Activated CD8-positive, alpha-beta T cell treated with anti-CD3 and anti-CD28 coated beads, Interleukin-2, amount 10 ng/mL, durations not matched to agents 7 days and 5 days (primary cell): ENCODE results near the gene FAM83C. TPM values are rescaled to one million over a fixed set of nuclear protein-coding genes. Genes with fewer than 3 reads are reported as not detected.
A peak's percentile ranks its signal among the peaks of the same experiment; 100 is the strongest.

Experiments
- ATAC-seq: fragments of 150-1000 bp; cut with Tn5 transposase; one replicate; pipeline ENCODE4 v1.10.0; 2021; ENCODE audit warnings: moderate library complexity
- CTCF ChIA-PET: fragments of 350-600 bp; sonication (Branson Sonifier 250); formaldehyde crosslinking; loops from one replicate; lab custom pipeline; 2021; ENCODE audit warnings: antibody characterized with exemption; lab: Charles Lee
- POLR2A ChIA-PET: fragments of 350-600 bp; sonication (Branson Sonifier 250); formaldehyde crosslinking; loops from one replicate; lab custom pipeline; 2021; ENCODE audit warnings: antibody characterized with exemption; lab: Charles Lee
- DNase-seq: peaks from one replicate; pipeline ENCODE4 v3.0.0-alpha.2; 2020
- H3K27ac Mint-ChIP-seq: one replicate; pipeline ENCODE4 v1.8.0; 2021; ENCODE audit warnings: mild to moderate bottlenecking, mixed read lengths
- H3K27me3 Mint-ChIP-seq: one replicate; pipeline ENCODE4 v1.8.0; 2021; ENCODE audit warnings: low read depth, mixed read lengths
- H3K36me3 Mint-ChIP-seq: one replicate; pipeline ENCODE4 v1.8.0; 2021; ENCODE audit warnings: low read depth, mixed read lengths
- H3K4me1 Mint-ChIP-seq: one replicate; pipeline ENCODE4 v1.8.0; 2021; ENCODE audit warnings: low read depth, mixed read lengths
- H3K4me3 Mint-ChIP-seq: one replicate; pipeline ENCODE4 v1.8.0; 2021; ENCODE audit warnings: mild to moderate bottlenecking, mixed read lengths
- H3K9me3 Mint-ChIP-seq: one replicate; pipeline ENCODE4 v1.8.0; 2022; ENCODE audit warnings: mixed read lengths; ENCODE audit not compliant: insufficient read depth
- total RNA-seq, 2 experiments: library from RNA; stranded (reverse); gene quantifications; one replicate each; pipeline ENCODE4 v1.2.3, GENCODE V29; 2021

FAM83C gene
- total RNA-seq, result not detected

DNA sequence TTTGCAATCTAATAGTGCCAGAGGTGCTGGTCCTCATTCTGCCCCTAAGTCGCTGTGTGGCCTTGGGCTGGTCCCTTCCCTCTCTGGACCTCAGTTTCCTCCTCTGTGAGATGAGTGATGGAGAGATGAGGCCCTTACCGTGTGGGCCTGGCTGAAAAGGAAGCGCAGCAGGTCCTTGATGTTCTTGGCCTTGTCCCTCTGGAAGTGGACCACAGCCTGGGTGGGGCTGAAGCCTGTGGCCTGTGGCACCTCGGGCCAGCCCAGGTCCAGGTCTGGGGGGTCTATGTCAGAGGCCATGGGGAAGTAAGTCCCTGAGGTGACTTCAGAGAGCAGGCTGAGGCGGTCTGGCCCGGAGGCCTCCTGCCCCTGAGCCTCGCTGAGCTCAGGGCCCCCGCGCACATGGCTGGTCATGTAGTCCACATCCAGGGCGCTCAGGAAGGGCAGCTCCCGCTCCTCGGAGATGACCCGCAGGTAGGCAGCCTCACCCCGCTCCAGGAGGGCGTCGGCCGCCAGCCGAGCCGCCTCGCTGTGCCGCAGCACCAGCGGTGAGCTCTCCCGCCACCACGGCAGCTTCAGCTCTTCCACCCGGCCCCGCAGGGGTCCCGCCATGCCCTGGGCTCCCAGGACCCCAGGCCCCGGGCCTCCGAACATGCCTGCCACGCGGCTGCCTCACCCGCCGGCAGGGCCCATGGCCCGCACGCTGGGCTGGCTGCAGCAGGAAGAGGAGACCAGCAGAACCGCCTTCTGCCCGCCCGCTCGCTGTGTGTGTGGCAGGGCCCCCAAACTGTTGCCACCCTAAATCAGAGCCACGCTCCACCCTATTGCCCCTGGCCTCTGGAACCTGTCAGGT is at the start of gene FAM83C:
Gene FAM83C (minus strand): TSS at position 772 of the 850 bp plus-strand sequence. CDS start 121 bp downstream, at position 651.
- H3K4me3 Mint-ChIP-seq, result no peak within 1 kb of the TSS
- H3K27ac Mint-ChIP-seq, result no peak within 1 kb of the TSS
- peaks cover 2% of the 10 kb centered on the region for H3K27me3 Mint-ChIP-seq
- no peaks in the 10 kb centered on the region for H3K4me1 Mint-ChIP-seq
- no peaks in the 10 kb centered on the region for H3K9me3 Mint-ChIP-seq
- H3K36me3 Mint-ChIP-seq, result no peaks in the 10 kb centered on the region
- ATAC-seq (no peak), DNase-seq (no peak)
- POLR2A ChIA-PET, result interaction anchor here (0.6 to 1.3 kb wide), 2 partner anchors 7 to 179 kb away, joined by 3 to 5 read pairs; partner anchors contain the start of gene EIF6
- CTCF ChIA-PET, result no interaction called here

DNA sequence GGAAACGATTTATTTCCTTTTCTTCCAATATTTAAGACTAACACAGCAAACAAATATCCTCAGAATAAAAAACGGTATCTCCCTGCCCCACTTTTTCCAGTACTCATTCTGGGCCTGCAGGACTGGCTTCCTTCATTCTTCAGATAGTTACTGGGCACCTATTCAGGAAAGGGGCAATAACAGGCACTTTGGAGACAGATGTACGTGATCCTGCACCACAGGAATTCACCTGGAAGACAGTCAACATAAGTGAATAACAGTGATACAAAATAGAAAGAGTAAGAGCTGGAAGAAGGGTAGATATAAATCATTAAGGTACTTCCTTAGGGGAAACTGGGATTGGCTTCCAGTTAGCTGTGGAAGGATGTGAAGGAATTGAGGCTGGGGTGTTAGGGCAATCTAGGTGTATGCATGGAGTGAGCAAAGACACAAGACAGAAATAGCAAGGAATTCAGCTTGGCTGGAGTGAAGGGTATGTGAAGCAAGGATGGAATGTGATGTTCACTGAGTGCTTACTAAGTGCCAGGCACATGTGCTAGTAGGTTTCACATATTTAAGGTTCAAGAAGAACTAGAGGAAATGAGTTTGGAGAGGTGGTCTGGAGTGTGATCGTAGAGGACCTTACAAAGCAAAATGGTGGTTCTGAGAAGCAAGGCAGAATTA is 49.3 kb upstream of the FAM83C start:
- ChIA-PET CTCF (interaction anchor here (0.7 to 0.9 kb wide), 2 partner anchors 98 to 106 kb away, joined by 3 to 4 read pairs; no protein-coding TSS in a partner anchor), POLR2A (interaction anchor here (0.9 kb wide), 1 partner anchor 17 kb away, joined by 5 read pairs; no protein-coding TSS in a partner anchor)
- peaks cover 23% of the 10 kb centered on the region for H3K36me3 Mint-ChIP-seq
- H3K9me3 Mint-ChIP-seq, result no peaks in the 10 kb centered on the region
- H3K4me1 Mint-ChIP-seq, result no peaks in the 10 kb centered on the region
- H3K27ac Mint-ChIP-seq, result no peak overlapping the region
- DNase-seq, result no peak
- no peak for ATAC-seq
- no peak overlapping the region for H3K4me3 Mint-ChIP-seq
- H3K27me3 Mint-ChIP-seq, result no peaks in the 10 kb centered on the region

DNA sequence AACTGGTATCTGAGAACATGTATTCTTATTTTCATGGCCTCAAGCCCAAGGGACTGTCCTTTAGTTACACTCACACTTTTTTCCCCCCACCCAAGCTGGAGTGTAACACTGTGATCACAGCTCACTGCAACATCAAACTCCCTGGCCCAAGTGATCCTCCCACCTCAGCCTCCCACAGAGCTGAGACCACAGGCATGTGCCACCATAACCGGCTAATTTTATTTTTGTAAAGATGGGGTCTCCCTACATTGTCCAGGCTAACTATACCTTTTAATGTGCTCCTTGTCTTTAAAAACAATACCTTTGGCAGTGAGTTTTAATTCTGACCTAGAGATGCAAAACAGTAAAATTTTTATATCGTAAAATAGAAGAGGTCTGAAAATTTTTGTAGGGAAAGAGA is 48.2 kb upstream of the FAM83C start:
- CTCF ChIA-PET, result no interaction called here

DNA sequence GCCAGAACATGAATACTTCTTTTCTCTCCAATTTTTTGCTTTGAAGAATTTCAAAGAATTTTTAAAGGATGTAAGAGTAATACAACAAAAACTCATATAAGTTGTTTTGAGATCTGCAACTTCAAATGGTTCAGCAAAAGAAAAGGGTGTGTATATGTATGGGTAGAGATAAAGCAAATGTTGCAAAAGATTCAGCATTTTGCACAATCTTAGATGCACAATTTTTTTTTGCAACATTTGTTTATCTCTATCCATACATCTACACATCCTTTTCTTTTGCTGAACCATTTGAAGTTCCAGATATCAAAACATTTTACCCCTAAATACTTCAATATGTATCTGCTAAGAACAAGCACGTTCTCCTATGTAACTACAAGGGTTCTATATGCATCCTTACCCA is 47.4 kb upstream of the FAM83C start:
- Mint-ChIP-seq H3K36me3 (peaks cover 5% of the 10 kb centered on the region), H3K27me3 (no peaks in the 10 kb centered on the region), H3K9me3 (no peaks in the 10 kb centered on the region), H3K4me3 (no peak overlapping the region), H3K4me1 (no peaks in the 10 kb centered on the region), H3K27ac (no peak overlapping the region)
- ChIA-PET POLR2A (no interaction called here), CTCF (no interaction called here)
- no peak for DNase-seq
- no peak for ATAC-seq

More for the DNA sequence above, 48.2 kb upstream of the FAM83C start:
- no peak overlapping the region for H3K4me3 Mint-ChIP-seq
- H3K27ac Mint-ChIP-seq, result peak overlapping the region; percentile 33
- H3K27me3 Mint-ChIP-seq, result no peaks in the 10 kb centered on the region
- POLR2A ChIA-PET, result no interaction called here
- no peaks in the 10 kb centered on the region for H3K9me3 Mint-ChIP-seq
- ATAC-seq, result no peak
- peaks cover 13% of the 10 kb centered on the region for H3K36me3 Mint-ChIP-seq
- no peaks in the 10 kb centered on the region for H3K4me1 Mint-ChIP-seq
- no peak for DNase-seq

DNA sequence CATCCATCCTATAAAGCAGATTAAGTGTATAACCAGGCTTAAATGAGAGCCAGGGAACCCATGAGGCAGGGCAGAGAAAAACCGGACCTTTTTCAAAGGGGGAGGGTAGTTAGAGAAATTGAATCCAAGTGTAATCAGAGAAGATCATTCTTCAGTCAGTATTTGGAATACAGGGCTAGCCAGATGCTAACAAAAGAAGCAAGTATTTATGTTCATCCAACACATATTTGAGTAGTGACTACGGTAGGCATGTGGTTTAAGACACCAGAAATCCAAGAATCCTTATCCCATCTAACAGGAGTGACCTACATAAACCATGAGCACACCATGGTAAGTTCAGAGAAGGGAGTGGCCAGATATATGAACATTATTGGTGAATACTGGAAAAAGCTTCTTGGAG is 46.8 kb upstream of the FAM83C start:
- no peaks in the 10 kb centered on the region for H3K4me1 Mint-ChIP-seq
- H3K27me3 Mint-ChIP-seq, result no peaks in the 10 kb centered on the region
- H3K27ac Mint-ChIP-seq, result no peak overlapping the region
- peaks cover 4% of the 10 kb centered on the region for H3K36me3 Mint-ChIP-seq
- no peak overlapping the region for H3K4me3 Mint-ChIP-seq
- CTCF ChIA-PET, result no interaction called here
- POLR2A ChIA-PET, result no interaction called here
- H3K9me3 Mint-ChIP-seq, result no peaks in the 10 kb centered on the region
- DNase-seq, result no peak
- no peak for ATAC-seq

DNA sequence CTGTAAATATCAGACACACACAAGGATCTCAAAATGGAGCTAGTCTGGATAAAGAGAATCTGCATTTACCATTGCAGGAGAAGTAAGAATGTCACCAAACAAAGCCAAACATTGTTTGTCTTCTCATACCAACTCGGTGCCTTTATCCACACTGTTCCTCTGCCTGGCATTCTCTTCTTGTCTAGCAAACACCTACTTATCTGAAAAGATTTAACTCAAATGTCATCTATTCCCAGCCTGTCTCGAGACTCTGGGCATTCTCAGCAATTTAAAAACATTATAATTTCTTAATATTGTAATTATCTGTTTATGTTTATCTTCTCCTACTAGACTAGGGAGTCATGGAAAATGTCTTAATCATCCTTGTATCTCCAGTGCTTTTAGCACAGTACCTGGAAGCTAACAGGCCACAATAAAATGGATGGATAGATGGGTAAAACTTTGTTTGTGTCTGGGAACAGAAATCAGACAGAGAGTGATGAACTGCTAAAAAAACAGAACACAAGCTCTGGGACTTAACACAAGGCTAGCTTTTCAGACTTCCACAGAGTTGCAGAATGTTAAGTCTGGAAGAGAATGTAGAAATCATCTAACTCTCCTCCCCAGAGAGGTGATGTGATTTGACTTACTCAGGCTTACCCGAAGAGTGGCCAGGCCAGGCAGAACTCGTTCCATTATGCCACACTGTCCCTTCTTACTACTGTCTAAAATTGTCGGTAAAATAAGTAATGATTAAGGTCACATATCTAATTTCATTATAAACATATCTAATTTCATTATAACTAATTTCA is 42.3 kb upstream of the FAM83C start:
- peaks cover 3% of the 10 kb centered on the region for H3K36me3 Mint-ChIP-seq
- CTCF ChIA-PET, result interaction anchor here (1.2 kb wide), 1 partner anchor 31 kb away, joined by 5 read pairs; no protein-coding TSS in a partner anchor
- no peaks in the 10 kb centered on the region for H3K4me1 Mint-ChIP-seq
- DNase-seq (no peak), ATAC-seq (no peak)
- H3K4me3 Mint-ChIP-seq, result no peak overlapping the region
- H3K9me3 Mint-ChIP-seq, result no peaks in the 10 kb centered on the region
- H3K27me3 Mint-ChIP-seq, result no peaks in the 10 kb centered on the region
- H3K27ac Mint-ChIP-seq, result no peak overlapping the region
- POLR2A ChIA-PET, result no interaction called here

DNA sequence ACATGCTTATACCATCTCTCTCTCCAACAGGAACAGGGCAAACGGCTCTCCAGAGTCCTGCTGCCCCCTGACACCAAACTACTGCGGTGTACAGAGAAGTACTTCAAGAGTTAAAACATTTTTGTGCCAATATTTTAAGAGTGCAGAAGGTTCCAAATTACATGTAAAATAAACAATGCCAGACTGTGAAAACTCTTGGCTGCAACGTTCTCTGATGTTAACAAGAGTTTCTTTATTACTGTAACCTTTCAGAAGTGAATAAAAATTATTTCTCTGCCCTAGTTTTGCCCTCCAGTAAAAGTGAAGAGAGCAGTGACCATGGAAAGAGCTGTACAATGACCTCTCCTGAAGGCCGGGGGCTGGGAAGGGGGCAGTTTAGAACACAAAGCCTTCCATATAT is 41.4 kb upstream of the FAM83C start:
- peaks cover 3% of the 10 kb centered on the region for H3K36me3 Mint-ChIP-seq
- peaks cover 3% of the 10 kb centered on the region for H3K4me1 Mint-ChIP-seq
- no peak overlapping the region for H3K4me3 Mint-ChIP-seq
- ATAC-seq (no peak), DNase-seq (no peak)
- ChIA-PET POLR2A (no interaction called here), CTCF (interaction anchor here (1.2 kb wide), 1 partner anchor 30 kb away, joined by 5 read pairs; no protein-coding TSS in a partner anchor)
- H3K27me3 Mint-ChIP-seq, result no peaks in the 10 kb centered on the region
- no peaks in the 10 kb centered on the region for H3K9me3 Mint-ChIP-seq
- no peak overlapping the region for H3K27ac Mint-ChIP-seq

DNA sequence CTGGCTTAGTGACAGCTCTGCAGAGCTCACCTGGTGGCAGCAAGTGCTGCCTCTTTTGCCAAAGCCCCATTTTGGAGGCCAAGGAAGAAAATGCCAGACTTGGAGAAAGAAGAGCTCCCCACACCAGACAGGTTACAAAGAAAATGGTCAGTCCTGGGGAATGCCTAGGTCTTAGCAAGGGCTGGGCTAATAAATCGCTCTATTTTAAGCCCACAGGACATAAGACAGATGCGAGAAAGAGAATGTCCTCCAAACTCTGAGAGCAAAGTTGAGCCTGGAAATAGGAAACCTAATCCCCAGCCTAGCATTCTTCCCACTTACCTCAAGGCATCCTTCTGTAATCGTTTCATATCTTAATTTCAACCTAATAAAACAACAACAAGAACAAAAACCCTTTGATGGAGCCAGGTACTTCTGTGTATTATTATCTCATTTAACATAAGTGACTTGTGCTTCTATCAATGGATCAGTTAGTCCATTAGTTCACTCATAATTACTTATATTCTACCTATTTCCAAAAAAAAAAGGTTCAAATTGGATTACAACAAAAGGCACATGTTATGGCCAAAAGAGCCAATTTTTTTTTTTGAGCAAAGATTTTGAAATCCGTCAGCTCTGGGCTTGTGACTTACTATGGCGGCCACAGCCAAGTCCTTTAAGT is 40.4 kb upstream of the FAM83C start:
- POLR2A ChIA-PET, result interaction anchor here (0.6 kb wide), 1 partner anchor 98 kb away, joined by 3 read pairs; no protein-coding TSS in a partner anchor
- Mint-ChIP-seq H3K27ac (no peak overlapping the region), H3K27me3 (no peaks in the 10 kb centered on the region), H3K36me3 (peaks cover 3% of the 10 kb centered on the region), H3K9me3 (no peaks in the 10 kb centered on the region), H3K4me1 (peaks cover 3% of the 10 kb centered on the region), H3K4me3 (no peak overlapping the region)
- CTCF ChIA-PET, result interaction anchor here (1.3 kb wide), 1 partner anchor 28 kb away, joined by 4 read pairs; no protein-coding TSS in a partner anchor
- DNase-seq, result no peak
- no peak for ATAC-seq

DNA sequence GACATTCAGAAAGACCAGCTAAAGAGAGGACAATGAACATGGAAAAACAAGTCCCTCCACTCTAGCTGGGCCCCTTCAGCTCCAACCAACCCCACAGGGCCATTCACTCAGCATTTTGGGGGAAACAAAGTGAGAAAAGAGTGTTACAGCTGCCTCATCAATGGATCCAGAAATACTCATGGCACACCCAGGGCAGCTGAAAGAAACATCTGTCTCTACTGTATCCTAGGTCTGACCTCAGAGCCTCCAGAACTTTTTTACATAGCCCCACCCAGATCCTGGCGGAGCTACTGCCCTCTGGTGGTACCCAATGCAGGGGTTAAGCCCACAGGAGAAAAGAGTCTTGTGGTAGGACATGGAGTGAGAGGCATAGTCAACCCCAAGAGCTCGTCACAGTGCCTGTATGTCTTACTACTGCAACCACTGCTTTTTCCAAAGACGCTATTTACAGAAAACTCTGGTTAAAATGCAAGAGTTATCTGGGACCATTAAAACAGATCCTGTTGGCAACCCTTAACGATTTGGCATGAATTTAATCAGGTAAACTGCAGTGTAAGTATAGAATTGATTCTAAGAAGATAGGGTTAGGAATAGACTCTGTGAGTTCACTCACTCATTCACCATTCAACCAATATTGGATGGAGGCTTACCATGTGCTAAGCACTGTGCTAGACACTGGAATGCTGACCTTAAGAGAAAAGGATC is 37.4 kb upstream of the FAM83C start:
- Mint-ChIP-seq H3K36me3 (peaks cover 3% of the 10 kb centered on the region), H3K4me3 (no peak overlapping the region), H3K4me1 (peaks cover 3% of the 10 kb centered on the region), H3K27me3 (no peaks in the 10 kb centered on the region), H3K27ac (no peak overlapping the region), H3K9me3 (no peaks in the 10 kb centered on the region)
- peak; percentile 60 for DNase-seq
- ATAC-seq, result peak; percentile 90
- CTCF ChIA-PET, result interaction anchor here (0.6 to 3.1 kb wide), 20 partner anchors 9 to 183 kb away, joined by 3 to 73 read pairs (median 5); partner anchors contain the start of genes CEP250 and EDEM2
- POLR2A ChIA-PET, result interaction anchor here (0.9 to 1.0 kb wide), 2 partner anchors 15 to 26 kb away, joined by 3 to 4 read pairs; no protein-coding TSS in a partner anchor

DNA sequence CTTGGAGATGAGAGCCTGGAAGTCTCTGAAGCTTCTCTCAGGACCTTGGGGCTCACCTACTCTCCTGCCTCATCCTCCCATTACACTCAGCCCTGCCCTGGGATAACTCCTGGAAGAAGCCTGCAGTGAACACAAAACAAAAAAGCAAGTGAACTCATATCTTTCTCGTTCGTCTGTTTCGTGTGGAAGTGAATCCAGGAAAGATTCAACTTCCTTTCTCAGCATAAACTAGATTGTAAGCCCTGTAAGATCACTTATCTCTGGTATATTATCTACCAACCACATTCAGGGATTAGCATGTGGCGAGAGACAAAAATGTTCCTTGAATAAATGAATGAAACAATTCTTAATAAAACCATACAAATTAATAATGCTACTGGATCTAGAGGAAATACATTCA is 36.5 kb upstream of the FAM83C start:
- Mint-ChIP-seq H3K36me3 (peaks cover 3% of the 10 kb centered on the region), H3K4me3 (no peak overlapping the region), H3K9me3 (no peaks in the 10 kb centered on the region), H3K27me3 (no peaks in the 10 kb centered on the region), H3K27ac (peak overlapping the region; percentile 35), H3K4me1 (peaks cover 3% of the 10 kb centered on the region)
- no peak for ATAC-seq
- no peak for DNase-seq
- ChIA-PET POLR2A (interaction anchor here (1.0 kb wide), 1 partner anchor 14 kb away, joined by 3 read pairs; no protein-coding TSS in a partner anchor), CTCF (interaction anchor here (0.9 to 3.1 kb wide), 13 partner anchors 8 to 182 kb away, joined by 3 to 73 read pairs (median 7); partner anchors contain the start of genes CEP250 and EDEM2)
